Cardiac muscle cell (in vitro differentiated cells and primary cell): Measurements from ENCODE around the gene FSTL4. TPM values are rescaled to one million over a fixed set of nuclear protein-coding genes. Genes with fewer than 3 reads are reported as not detected.

Experiments
- DNase-seq, 2 donors: peaks; one replicate each; pipeline versions ENCODE4 v3.0.0 to v3.0.0-alpha.2; 2010 to 2017; ENCODE audit warnings: low read depth in 1 of 2, low spot score in 1 of 2
- H3K27ac ChIP-seq: fragments of 200-600 bp; sonication (generic); 2 replicates; pipeline ENCODE4 v1.5.1; 2016
- H3K27me3 ChIP-seq: fragments of 200-600 bp; sonication (generic); 2 replicates; pipeline ENCODE4 v1.6.0; 2016; ENCODE audit warnings: control low read depth
- H3K36me3 ChIP-seq: fragments of 200-600 bp; sonication (generic); 2 replicates; pipeline ENCODE4 v1.5.1; 2016; ENCODE audit warnings: control low read depth
- H3K4me1 ChIP-seq: fragments of 200-600 bp; sonication (generic); 2 replicates; pipeline ENCODE4 v1.8.1; 2017; ENCODE audit warnings: low read depth, mild to moderate bottlenecking, mixed run types
- H3K4me3 ChIP-seq: fragments of 200-600 bp; sonication (generic); 2 replicates; pipeline ENCODE4 v1.5.1; 2016; ENCODE audit warnings: mild to moderate bottlenecking
- H3K9me3 ChIP-seq: fragments of 200-600 bp; sonication (generic); 2 replicates; pipeline ENCODE4 v1.5.1; 2017; ENCODE audit warnings: low read depth, mild to moderate bottlenecking, control low read depth
- CTCF ChIP-seq: IDR thresholded peaks from 2 replicates; pipeline ENCODE4 v1.5.1; 2012; ENCODE audit warnings: low read depth, mild to moderate bottlenecking, low read length
- polyA plus RNA-seq: library from polyadenylated mRNA; unstranded; fragments of >200 nt; fragmentation: Nextera tagmentation; extraction: Ambion mirVana; gene quantifications from 2 replicates; pipeline ENCODE4 v1.2.1, GENCODE V29; 2016
- total RNA-seq: library from RNA; depleted of rRNA; stranded (reverse); fragments of >200 nt; gene quantifications from 2 replicates; pipeline ENCODE4 v1.2.3, GENCODE V29; 2016

FSTL4 gene
- total and polyA plus RNA-seq, 2 experiments from 2014 or later: 0.06 TPM; not detected in 1

GRCh38 chr5:133309984-133310621 lies 302.2 kb downstream of the FSTL4 start:
- Histone ChIP-seq H3K36me3 (no peaks in the 10 kb centered on the region), H3K4me1 (no peaks in the 10 kb centered on the region), H3K27me3 (no peaks in the 10 kb centered on the region), H3K9me3 (no peaks in the 10 kb centered on the region), H3K4me3 (no peak overlapping the region), H3K27ac (no peak overlapping the region)
- no peak for DNase-seq
- TF ChIP-seq CTCF: no peak

GRCh38 chr5:133309166-133309795 lies 303.1 kb downstream of the FSTL4 start:
- TF ChIP-seq CTCF: no peak
- Histone ChIP-seq H3K4me3 (no peak overlapping the region), H3K9me3 (no peaks in the 10 kb centered on the region), H3K27me3 (no peaks in the 10 kb centered on the region), H3K36me3 (no peaks in the 10 kb centered on the region), H3K27ac (no peak overlapping the region), H3K4me1 (no peaks in the 10 kb centered on the region)
- DNase-seq: no peak

- Histone ChIP-seq H3K9me3 (no peaks in the 10 kb centered on the region), H3K4me3 (no peak overlapping the region), H3K27me3 (no peaks in the 10 kb centered on the region), H3K4me1 (no peaks in the 10 kb centered on the region), H3K27ac (no peak overlapping the region), H3K36me3 (no peaks in the 10 kb centered on the region)
- no peak for DNase-seq
- no peak for TF ChIP-seq CTCF
These were observed 305.1 kb downstream of the FSTL4 start for GRCh38 chr5:133307275-133307674.

GRCh38 chr5:133304707-133305216 lies 307.6 kb downstream of the FSTL4 start:
- H3K27ac ChIP-seq: no peak overlapping the region
- H3K27me3 ChIP-seq: no peaks in the 10 kb centered on the region
- H3K4me3 ChIP-seq: no peak overlapping the region
- DNase-seq: peak in 1 of 2 donors; percentile 11
- no peak for TF ChIP-seq CTCF
- H3K9me3 ChIP-seq: no peaks in the 10 kb centered on the region
- no peaks in the 10 kb centered on the region for H3K36me3 ChIP-seq
- no peaks in the 10 kb centered on the region for H3K4me1 ChIP-seq

GRCh38 chr5:133304178-133304577 lies 308.2 kb downstream of the FSTL4 start:
- no peak for TF ChIP-seq CTCF
- Histone ChIP-seq H3K9me3 (no peaks in the 10 kb centered on the region), H3K4me1 (no peaks in the 10 kb centered on the region), H3K36me3 (no peaks in the 10 kb centered on the region), H3K27ac (no peak overlapping the region), H3K27me3 (no peaks in the 10 kb centered on the region), H3K4me3 (no peak overlapping the region)
- DNase-seq: no peak
